SKM-1 treated with dmso at 0.1 percent for 144 hours (cell line): ENCODE measurements around the gene PPP3R1.
A peak's percentile ranks its signal among the peaks of the same experiment; 100 is the strongest.

Experiments used
- DNase-seq: peaks from one replicate; lab custom pipeline; 2025; ENCODE audit not compliant: unreplicated experiment; lab: John Stamatoyannopoulos, UW

The PPP3R1 gene

DNA sequence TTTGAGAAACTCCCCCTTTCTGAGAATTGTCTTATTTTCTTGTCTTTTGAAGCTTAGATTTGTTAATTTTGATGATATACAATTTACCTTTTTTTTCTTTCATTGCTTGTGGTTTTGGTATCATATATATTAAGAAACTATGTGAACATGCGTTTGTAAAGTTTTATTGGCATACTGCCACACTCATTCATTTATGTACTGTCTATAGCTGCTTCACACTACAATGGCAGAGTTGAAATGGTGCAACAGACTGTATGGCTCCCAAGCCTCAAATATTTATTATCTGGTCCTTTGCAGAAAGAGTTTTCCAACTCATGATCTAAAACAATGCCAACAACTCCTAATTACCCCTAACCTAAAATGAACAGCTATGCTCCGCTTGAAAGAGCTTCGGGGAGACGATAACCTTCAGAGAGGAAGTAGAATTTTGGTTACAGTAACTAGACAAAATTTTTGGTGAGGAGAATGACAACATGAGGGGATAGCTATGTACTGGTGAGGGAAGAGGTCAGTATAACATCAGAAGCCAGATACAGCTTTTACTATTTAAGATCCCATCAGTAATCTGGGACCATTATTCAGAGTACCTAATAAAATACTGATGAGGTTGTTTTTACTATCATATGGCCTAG lies 16.1 kb downstream of the PPP3R1 start:
- no peak for DNase-seq

DNA sequence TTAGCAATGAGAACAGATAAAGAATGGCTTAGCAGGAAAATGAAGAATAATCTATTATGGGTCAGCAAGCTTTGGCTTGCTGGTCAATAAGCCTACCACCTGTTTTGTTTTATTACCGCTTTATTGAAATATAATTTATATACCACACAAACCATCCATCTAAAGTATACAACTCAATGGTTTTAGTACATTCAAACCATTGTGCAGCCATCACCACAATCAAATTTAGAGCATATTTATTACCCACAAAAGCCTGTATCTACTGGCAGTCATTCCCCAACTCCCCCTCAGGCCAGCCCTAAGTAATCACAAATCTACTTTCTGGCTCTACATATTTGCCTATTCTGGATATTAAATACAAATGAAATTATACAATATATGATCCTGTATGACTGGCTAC lies 17.2 kb downstream of the PPP3R1 start:
- DNase-seq = no peak

DNA sequence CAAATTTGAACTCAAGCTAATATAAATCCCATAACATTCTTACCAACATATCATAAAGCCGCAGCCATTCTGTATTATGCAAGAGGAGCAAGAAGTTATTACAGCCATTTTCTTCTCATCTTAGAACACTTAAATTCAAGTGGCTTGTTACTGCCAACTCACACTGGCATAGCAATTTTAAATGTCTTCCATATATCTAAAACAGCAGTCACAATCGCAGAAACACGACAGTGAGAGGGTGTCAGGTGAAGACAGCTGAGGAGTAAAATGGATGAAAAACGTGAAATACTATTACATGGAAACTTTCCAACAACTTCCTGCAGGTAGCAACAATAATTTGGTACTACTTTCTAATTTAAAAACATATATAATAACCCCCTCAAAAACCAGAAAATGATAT lies 17.9 kb downstream of the PPP3R1 start:
- no peak for DNase-seq

DNA sequence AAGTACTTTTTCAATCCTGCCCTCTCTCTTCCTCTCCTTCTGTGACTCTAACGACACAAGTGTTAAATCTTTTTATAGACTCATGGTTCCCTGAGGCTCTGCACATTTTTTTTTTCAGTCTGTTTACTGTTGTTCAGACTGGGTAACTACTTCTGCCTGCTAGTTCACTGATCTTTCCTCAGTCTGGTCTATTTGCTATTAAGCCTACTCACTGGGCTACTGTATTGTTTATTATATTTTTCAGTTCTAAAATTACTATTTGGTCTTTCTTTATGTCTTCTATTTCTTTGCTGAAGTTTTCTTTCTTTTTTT lies 21.3 kb downstream of the PPP3R1 start:
- no peak for DNase-seq

DNA sequence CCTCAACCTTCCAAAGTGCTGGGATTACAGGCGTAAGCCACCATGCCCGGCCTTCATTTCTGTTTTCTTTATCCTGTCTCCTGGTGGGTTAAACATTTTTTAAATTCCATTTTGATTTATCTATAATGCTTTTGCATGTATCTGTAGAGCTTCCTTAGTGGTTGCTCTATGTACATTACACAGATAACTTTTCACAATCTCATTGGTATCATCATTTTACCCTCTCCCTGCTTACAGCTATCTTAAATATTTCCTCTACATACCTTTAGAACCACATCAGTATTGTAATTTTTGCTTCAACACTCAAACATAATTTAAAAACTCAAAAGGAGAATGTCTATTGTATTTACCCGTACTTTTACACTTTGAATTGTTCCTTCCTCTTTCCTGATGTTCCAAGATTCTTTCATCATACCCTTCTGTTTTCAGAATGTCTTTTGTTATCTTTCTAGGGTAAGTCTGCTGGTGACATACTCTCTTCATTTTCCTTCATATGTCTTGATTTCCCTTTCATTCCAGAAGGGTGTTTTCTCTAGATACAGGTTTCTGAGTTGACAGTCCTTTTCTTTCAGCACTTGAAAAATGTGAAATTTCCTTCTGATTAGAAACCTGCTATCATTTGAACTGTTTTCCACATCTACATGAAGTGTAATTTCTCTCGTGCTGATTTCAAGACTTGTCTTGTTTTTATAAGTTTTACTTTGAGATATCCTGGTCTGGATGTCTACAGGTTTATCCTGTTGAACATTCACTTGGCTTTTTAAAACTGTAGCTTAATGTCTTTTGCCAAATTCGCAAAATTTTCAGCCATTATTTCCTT lies 21.9 kb downstream of the PPP3R1 start:
- no peak for DNase-seq

DNA sequence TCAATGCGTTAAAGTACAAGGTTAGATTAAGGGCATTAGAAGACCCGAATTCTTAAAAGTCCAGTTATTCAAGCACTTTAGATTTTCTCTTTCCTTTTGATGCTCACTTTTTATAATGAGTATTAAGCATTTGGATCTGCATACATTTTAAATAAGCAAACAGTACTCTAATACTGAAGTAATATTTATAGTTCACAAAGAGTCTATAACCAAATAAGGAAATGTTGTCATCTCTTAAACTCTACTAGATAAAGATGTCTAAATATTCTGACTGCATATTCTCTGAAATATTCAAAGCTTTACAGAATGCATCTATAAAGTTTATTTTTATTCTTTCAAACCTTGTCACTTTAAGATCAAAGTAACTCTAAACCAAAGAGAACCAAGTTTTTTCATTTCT lies 25.5 kb downstream of the PPP3R1 start:
- no peak for DNase-seq

DNA sequence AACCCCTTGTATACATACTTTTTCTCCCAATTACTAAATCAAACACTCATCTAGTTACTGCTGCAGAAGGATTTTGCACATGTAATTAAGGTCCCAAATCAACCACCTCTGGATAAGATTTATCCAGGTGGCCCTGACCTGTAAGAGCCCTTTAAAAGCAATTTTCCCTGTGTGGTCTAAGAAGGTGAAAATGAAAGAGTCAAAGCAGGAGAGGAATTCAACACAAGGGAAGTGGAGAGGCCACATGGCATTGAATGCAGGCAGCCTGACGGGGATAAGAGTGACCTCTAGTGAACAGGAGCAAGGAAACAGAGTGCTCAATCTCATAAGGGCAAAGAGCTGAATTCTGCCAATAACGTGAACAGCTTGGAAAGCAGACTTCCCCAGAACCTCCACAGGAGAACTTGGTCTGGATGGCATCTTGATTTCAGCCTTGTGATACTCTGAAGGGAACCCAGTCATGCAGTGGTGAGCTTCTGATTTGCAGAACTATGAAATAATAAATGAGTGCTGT lies 27.2 kb downstream of the PPP3R1 start:
- peak; percentile 54 for DNase-seq

DNA sequence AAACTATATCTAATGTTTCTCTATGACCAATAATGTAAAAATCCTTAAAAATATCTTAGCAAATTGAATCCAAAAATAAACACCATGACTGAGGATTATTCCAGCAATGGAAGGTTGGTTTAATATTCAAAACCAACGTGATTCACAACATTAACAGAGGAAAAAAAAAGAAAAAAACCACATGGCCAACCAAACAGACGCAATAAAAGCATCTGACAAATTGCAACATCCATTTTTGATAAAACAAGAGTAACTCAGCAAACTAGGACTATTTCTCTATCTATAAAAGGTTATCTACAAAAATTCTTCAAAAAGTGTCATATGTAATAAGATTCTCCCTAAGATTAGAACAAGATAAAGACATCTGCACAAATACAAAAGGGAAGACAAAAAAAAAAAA lies 28.9 kb downstream of the PPP3R1 start:
- no peak for DNase-seq

DNA sequence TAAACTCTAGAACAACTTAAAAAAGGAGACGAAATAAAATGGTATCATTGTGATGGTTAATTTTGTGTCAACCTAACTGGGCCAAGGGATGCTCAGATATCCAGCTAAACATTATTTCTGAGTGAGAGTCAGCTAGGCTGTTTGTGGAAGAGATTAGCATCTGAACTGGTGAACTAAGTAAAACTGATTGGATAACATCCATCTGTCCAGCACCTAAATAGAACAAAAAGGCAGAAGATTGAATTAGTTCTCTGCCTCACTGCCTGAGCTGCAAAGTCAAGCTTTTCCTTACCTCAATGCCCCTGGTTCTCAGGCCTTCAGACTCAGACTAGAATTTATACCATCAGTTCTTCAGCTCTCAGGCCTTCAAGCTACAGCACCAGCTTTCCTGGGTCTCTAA lies 30.0 kb downstream of the PPP3R1 start:
- DNase-seq = no peak

DNA sequence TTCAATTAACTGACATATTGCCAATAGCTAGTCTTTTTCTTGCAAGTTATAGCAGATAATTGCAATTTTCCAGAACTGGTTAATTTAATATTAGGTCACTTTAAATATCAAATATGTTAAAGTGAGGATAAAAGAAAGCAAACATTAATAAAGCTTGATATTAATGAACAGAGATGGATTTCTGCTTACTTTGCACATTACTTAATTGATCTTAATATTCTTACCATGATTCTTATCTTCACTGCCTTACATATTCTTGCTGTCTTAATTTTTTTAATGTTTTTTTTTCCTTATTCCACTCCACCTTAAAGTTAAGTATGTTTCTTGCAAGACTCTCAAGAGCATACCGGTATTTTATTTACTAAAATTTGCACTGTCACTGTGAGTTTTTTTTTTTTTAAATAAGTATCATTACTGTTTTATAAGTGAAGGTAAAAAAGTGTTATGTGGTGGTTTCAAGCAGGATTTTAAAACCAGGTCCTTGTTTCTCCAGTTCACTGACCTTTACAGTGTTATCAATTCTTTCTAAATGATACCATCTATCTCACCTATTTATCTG lies 33.9 kb downstream of the PPP3R1 start:
- no peak for DNase-seq

DNA sequence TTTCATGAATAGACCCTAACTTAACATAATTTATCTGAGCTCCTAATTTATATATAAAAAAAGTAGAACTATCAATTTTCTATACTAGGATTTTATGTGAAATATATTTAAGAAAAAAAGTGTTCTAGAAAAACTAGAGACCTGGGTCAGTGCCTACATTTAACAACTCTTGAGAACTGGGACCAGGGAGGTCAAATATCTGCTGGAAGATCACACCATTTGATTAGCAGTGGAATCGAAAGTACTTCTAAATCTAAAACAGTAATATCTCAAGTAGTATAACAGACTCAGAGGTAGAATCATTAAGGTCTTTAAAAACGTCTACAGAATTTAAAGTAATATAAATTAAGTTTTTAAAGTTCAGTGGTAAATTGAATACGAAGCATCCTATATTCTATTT lies 34.6 kb downstream of the PPP3R1 start:
- no peak for DNase-seq

DNA sequence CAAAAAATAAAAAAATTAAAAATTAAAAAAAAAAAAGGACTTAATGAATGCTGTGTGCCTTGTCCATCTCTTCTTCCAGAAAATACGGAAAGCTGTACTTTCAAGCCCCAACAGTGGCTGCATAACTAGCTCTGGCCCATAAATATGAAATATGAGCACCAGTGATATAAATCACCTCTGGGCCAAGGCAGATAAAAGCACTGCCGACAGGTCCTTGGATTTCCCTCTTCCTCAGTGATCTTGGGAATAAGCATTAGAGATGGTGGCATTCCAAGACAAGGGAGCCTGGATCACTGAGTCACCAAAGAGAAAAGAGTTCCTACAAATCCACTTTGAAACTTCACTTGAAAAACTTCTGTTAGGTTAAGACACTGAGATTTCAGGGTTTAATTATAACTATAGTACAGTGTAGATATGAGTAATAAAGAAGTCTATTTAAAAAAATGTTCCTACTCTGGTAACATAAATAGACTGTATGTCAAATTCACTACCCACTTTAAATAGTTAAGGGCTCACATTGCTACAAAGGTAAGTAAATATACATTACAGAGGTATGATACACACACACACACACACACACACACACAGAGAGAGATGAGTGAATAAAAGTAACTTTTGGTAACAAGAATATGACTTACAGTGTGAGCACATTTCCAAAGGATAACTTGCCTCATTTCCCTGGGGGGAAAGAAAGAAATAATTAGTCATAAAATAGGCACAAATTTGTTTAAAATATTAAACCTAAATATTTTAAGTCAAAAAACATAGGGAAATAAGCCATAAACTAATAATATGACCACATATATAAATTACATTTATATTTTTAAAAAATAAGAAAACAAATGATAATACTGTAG lies 35.6 kb downstream of the PPP3R1 start:
- DNase-seq = no peak

DNA sequence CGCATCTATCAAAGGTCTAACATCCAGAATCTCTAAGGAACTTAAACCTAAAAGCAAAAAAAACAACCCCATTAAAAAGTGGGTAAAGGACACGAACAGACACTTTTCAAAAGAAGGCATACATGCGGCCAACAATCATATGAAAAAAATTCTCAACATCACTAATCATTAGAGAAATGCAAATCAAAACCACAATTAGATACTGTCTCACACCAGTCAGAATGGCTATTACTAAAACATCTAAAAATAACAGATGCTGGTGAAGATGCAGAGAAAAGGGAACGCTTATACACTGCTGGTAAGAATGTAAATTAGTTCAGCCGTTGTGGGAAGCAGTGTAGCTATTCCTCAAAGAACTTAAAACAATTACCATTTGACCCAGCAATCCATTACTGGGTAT lies 38.0 kb downstream of the PPP3R1 start:
- no peak for DNase-seq

DNA sequence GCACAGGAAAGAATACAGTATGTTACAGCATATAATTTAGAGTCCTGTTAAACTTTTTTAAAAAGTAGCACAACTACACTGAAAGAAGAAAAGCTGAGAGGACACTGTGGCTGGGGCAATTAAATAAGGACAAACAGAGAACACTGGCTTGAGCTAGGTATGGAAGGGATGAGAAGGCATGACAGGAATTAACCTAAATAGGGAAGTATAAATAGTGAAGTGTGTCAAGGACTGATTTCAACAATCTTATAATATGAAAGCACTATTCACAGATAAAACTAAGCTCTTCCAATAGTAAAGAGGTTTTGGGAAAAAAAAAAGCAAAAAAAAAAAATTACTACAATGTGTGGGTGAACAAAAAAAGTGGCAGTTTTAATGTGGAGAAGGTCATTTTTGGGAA lies 45.5 kb downstream of the PPP3R1 start:
- DNase-seq = peak; percentile 13

DNA sequence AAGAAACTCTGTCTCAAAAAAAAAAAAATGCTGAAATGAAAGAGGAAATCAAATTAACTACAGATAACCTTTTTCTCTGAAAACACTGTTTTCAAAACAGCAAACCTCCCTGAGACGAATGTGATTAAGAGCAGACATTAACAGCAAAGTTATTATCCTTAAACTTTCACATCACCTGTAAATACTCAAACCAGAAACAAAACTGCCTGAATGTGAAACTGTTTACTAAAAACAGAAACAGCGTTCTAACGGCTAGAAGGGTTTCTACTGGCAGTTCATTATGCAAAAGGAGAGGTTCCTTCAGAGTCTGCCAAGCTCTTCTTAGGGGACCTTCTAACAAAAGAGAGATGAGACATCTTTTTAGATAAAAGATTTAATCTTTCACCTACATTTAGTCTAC lies 48.7 kb downstream of the PPP3R1 start:
- DNase-seq = no peak

DNA sequence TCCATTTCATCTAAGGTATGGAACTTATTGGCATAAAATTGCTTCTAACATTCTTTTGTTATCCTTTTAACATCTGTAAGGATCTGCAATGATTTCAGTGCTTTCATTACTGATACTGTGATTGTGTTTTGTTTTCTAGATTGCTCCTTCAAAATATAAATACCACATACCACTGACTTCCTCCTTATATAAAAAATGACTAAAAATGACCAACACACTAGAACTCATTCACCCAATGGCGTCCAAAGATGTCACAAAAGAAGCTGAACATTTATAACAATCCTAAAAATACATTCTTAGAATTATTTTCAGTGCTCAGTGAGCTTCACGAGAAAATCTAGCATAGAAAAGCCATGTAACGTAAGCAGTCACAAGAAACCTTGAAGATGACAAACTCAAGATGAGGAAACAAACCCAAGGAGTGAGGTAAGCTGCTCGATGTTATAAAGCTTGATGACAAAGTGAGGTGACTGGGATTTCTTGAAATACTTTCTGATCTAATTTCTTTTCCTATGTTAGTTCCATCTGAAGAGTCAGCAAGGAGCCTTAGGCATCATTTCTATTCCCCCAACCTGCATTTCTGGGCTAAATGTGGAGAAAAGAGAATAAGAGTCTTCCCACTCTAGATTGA lies 52.1 kb downstream of the PPP3R1 start:
- no peak for DNase-seq

DNA sequence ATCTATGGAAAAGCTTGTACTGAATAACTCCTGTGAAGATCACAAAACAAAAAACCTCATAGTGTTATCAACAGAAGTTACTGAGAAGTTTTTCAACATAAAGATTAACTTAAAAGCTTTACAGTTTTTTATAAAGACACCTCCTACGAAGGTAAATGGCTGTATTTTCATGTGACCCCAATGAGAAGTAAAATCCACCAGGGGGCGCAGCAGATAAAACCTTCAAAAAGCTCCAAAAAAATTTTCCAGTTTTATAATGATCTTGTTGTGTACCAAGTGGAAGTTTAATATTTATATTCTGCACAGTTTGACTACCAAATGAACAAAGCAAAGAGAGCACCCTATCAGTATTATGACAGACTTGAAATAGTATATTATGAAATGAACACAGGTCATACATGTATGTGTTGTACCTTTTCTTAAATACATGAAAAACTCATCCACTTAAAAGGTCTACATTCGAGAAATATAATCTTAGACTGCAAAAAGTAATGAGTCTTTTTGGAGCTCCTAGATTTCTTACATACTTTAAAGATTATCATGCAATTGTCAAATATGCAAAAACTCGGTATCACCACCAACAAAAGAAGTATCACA lies 56.1 kb downstream of the PPP3R1 start:
- peak; percentile 18 for DNase-seq

DNA sequence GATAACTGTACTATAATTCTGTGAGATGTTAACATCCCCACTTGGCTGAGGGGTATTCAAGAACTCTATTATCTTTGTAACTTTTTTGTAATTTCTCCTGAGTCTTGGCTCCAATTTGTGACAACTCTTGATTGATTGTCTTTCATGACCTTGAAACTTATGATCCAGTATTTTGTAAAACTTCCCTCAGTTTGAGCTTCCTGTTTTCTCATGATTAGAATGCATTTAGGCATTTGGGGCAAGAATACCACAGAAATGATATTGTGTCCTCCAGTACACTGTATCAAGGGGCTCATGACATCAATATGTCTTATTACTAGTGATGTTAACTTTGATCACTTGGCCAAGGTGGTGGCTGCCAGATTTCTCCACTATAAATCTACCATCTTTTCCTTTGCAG lies 57.2 kb downstream of the PPP3R1 start:
- no peak for DNase-seq

DNA sequence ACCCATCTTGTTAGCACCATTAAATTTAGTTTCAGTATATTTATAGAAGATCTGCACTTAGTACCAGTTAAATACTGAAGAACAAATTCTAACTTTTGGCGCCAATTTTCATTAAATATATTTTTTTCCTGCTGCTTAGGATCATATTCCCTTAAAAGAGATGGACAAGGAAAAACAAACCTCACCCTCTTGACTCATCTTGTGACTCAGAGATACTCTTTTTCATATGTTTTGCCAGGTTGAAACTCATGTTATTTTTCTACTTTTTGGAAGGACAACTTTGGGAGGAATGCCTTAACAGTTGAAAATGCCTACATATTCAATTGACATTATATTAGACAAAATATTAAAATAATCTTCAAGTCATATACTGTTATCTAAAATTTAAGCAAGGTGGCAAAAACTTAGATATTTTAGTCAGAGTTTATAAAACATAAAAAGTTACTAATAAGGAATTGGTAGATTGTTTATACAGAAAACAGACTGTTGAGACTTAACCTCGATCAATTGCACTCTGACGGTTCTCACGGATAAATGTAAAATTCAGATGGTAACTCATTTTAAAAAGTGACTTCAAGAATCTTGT lies 58.5 kb downstream of the PPP3R1 start:
- no peak for DNase-seq

DNA sequence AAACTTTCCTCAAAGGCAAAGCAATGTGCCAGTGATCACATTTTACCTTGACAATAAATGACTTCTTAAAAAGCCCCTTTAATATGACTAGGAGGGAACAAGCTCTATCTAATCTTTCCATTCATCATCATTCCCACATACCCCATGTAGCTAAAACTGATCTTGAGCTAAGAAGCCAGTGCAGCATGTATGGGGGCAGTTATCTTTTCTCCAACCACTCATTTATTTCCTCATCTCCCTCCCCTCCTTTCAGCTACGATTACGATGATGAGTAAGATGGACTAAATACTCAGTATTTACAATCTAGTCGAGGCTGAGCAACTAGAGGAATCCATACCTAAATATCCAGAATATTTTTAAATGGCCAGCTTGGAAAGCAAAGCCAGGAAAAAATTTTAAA lies 59.2 kb downstream of the PPP3R1 start:
- DNase-seq = no peak
